GM23338 (cell line): ENCODE data around the gene TCF7L2.

Experiments used
- STAT1 ChIP-seq: IDR thresholded peaks from one replicate; pipeline ENCODE4 v1.6.1; 2016; ENCODE audit warnings: antibody characterized with exemption; ENCODE audit not compliant: unreplicated experiment
- TF ChIP-seq, protein P1 (sequence below), 2 experiments: fragments of 200-600 bp in 1 of 2; sonication (generic) in 1 of 2; conservative IDR thresholded peaks; 2 replicates each; pipeline versions ENCODE4 v1.5.1 to v1.6.1; 2016 to 2017; ENCODE audit warnings: antibody characterized with exemption in 2 of 2, low read depth in 2 of 2, mild to moderate bottlenecking in 2 of 2, moderate library complexity in 1 of 2

- TF ChIP-seq STAT1 = no peak
- TF ChIP-seq, protein P1, sequence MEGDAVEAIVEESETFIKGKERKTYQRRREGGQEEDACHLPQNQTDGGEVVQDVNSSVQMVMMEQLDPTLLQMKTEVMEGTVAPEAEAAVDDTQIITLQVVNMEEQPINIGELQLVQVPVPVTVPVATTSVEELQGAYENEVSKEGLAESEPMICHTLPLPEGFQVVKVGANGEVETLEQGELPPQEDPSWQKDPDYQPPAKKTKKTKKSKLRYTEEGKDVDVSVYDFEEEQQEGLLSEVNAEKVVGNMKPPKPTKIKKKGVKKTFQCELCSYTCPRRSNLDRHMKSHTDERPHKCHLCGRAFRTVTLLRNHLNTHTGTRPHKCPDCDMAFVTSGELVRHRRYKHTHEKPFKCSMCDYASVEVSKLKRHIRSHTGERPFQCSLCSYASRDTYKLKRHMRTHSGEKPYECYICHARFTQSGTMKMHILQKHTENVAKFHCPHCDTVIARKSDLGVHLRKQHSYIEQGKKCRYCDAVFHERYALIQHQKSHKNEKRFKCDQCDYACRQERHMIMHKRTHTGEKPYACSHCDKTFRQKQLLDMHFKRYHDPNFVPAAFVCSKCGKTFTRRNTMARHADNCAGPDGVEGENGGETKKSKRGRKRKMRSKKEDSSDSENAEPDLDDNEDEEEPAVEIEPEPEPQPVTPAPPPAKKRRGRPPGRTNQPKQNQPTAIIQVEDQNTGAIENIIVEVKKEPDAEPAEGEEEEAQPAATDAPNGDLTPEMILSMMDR (conservative IDR thresholded peaks at IDR 0.05; ENCODE audit: low read depth in 2 of 2) = no peak
Observed at GRCh38 chr10:112938808-112939482, 11.1 kb upstream of the TCF7L2 start.
